ENCODE results near the gene PTPN22.

DNA sequence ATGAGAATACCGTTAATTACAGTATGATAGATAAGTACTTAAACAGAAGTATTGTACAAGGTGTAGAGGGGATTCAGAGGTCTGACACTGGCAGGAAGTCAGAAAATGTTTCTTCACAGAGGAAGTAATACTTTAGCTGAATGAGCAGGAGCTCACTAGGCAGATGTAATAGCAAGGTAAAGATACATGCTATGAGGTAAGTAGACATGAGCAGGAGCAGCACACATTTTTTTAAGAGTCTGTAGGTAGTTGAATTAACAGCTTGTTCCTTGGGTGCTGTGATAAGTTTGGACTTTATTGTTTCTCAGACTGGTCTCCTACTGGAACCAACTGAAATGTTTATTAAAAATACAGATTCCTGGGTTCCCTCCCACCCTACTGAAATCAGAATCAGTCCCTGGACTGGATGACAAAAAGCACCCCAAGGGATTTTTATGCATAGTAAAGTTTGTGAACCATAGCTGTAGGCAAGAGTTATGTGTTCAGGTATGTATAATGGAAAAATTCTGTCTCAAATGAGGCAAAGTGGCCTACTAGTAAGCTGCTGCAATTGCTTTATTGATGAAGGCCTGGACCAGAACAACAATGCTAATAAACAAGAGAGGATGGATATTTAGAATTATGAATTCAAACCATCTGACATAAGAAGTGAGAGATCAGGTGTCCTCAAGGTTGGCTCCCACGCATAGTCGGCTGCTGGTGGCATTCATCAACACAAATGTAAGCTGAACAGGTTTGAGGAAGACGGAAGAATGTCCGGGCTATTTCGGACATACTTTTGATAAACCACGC lies 32.2 kb upstream of the PTPN22 start:
- no peak for TF ChIP-seq POLR2A (IDR thresholded peaks at IDR 0.05)
- TF ChIP-seq, protein P1, sequence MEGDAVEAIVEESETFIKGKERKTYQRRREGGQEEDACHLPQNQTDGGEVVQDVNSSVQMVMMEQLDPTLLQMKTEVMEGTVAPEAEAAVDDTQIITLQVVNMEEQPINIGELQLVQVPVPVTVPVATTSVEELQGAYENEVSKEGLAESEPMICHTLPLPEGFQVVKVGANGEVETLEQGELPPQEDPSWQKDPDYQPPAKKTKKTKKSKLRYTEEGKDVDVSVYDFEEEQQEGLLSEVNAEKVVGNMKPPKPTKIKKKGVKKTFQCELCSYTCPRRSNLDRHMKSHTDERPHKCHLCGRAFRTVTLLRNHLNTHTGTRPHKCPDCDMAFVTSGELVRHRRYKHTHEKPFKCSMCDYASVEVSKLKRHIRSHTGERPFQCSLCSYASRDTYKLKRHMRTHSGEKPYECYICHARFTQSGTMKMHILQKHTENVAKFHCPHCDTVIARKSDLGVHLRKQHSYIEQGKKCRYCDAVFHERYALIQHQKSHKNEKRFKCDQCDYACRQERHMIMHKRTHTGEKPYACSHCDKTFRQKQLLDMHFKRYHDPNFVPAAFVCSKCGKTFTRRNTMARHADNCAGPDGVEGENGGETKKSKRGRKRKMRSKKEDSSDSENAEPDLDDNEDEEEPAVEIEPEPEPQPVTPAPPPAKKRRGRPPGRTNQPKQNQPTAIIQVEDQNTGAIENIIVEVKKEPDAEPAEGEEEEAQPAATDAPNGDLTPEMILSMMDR (IDR thresholded peaks at IDR 0.05), result no peak

Data from testis (tissue), 2 donors.